SH-SY5Y (cell line): ENCODE results near the gene SEL1L.

Experiments used
- GATA2 ChIP-seq: IDR thresholded peaks from 2 replicates; pipeline ENCODE4 v1.6.1; 2011; ENCODE audit warnings: mild to moderate bottlenecking, low read depth, low read length
- GATA3 ChIP-seq: IDR thresholded peaks from 2 replicates; pipeline ENCODE4 v1.6.1; 2011; ENCODE audit warnings: low read depth, mild to moderate bottlenecking, low read length, moderate library complexity

GRCh38 chr14:81434230-81434629 is 99.4 kb downstream of the SEL1L start:
- TF ChIP-seq GATA3 (no peak), GATA2 (no peak)
